ENCODE data around the gene NOPCHAP1.

GRCh38 chr12:104959335-104959841 is 26.7 kb upstream of the NOPCHAP1 start:
- TF ChIP-seq ELF4 (IDR thresholded peaks at IDR 0.05) (no peak), NFRKB (IDR thresholded peaks at IDR 0.05) (no peak), PKNOX1 (IDR thresholded peaks at IDR 0.05) (no peak), SUZ12 (IDR thresholded peaks at IDR 0.05) (no peak), HDGF (IDR thresholded peaks at IDR 0.05; ENCODE audit: borderline replicate concordance) (no peak), FOXK2 (IDR thresholded peaks at IDR 0.05) (no peak), ZNF384 (IDR thresholded peaks at IDR 0.05) (no peak), LEF1 (IDR thresholded peaks at IDR 0.05; ENCODE audit: borderline replicate concordance) (no peak)
